ENCODE measurements around the gene KCNJ15.

DNA sequence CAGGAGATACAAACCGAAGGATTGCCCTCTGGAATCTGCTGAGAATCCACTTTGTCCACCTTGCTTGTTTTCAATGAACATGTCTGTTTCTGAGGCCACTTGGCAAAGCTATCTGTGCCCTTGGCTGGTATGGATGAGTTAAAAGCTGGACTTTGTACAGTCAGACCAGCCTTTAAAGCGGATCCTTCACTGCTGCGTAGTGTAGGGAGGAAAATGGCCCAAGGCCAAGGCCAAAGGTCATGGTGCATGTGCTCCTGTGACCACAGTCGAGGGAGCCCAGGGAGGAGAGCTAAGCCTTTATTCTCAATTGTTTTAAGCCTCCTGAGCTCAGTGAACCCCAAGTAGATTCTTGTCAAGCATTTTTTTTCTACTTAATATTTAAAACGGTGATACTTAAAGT is 37.0 kb downstream of the KCNJ15 start:
- TF ChIP-seq, protein P1, sequence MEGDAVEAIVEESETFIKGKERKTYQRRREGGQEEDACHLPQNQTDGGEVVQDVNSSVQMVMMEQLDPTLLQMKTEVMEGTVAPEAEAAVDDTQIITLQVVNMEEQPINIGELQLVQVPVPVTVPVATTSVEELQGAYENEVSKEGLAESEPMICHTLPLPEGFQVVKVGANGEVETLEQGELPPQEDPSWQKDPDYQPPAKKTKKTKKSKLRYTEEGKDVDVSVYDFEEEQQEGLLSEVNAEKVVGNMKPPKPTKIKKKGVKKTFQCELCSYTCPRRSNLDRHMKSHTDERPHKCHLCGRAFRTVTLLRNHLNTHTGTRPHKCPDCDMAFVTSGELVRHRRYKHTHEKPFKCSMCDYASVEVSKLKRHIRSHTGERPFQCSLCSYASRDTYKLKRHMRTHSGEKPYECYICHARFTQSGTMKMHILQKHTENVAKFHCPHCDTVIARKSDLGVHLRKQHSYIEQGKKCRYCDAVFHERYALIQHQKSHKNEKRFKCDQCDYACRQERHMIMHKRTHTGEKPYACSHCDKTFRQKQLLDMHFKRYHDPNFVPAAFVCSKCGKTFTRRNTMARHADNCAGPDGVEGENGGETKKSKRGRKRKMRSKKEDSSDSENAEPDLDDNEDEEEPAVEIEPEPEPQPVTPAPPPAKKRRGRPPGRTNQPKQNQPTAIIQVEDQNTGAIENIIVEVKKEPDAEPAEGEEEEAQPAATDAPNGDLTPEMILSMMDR (IDR thresholded peaks at IDR 0.05 in 8 of 11, conservative IDR thresholded peaks at IDR 0.05 in 3 of 11): no peak
- TF ChIP-seq POLR2A (IDR thresholded peaks at IDR 0.05): no peak

All from spleen (tissue), 7 donors.